ENCODE data around the gene FADS6. TPM values are rescaled to one million over a fixed set of nuclear protein-coding genes. Genes with fewer than 3 reads are reported as not detected.

FADS6 gene
- total and polyA plus RNA-seq, 4 experiments from 2014 or later: not detected

- peaks cover 25 to 51% of the 10 kb centered on the region in 2 donors for H3K27me3 Mint-ChIP-seq
- peak overlapping the region in 3 of 7 donors; percentile 13 to 45 (median 43) for H3K27ac Mint-ChIP-seq
- Histone ChIP-seq H3K9me3 (ENCODE audit: control insufficient read depth in 1 of 2, low read length in 2 of 2) (no peaks in the 10 kb centered on the region), H3K36me3 (ENCODE audit: insufficient read depth, low read length) (no peaks in the 10 kb centered on the region), H3K4me1 (ENCODE audit: insufficient read depth, low read length) (peaks cover 25% of the 10 kb centered on the region), H3K27me3 (ENCODE audit: insufficient read depth, low read length) (peaks cover 44% of the 10 kb centered on the region), H3K4me3 (ENCODE audit: low read length in 2 of 2) (no peak overlapping the region), H3K27ac (ENCODE audit: low read depth, low read length) (no peak overlapping the region)
- H3K4me3 Mint-ChIP-seq: peak overlapping the region; percentile 49 to 69 (median 59)
- DNase-seq: no peak
- H3K9me3 Mint-ChIP-seq: peaks cover 0 to 4% (median 0%) of the 10 kb centered on the region in 8 donors
- intact Hi-C loops (cut with micrococcal nuclease): no loop called here
- peaks cover 6 to 21% (median 10%) of the 10 kb centered on the region in 4 donors for H3K4me1 Mint-ChIP-seq
- ChIA-PET POLR2A (ENCODE audit: partially characterized antibody) (interaction anchor here (0.6 to 1.0 kb wide), 2 partner anchors 14 to 82 kb away, joined by 3 read pairs; a partner anchor contains a TSS), CTCF (ENCODE audit: partially characterized antibody) (interaction anchor here (1.0 to 2.8 kb wide), 8 partner anchors 7 to 201 kb away, joined by 3 to 16 read pairs (median 4); no protein-coding TSS in a partner anchor)
- H3K36me3 Mint-ChIP-seq: no peaks in the 10 kb centered on the region
Measured at GRCh38 chr17:74858672-74859458, 34.6 kb downstream of the FADS6 start.

GRCh38 chr17:74857191-74857590, 36.2 kb downstream of the FADS6 start:
- H3K4me1 Mint-ChIP-seq: peaks cover 9 to 30% (median 14%) of the 10 kb centered on the region in 4 donors
- peak overlapping the region in 1 of 8 donors; percentile 0 for H3K4me3 Mint-ChIP-seq

GRCh38 chr17:74856112-74856511, 37.3 kb downstream of the FADS6 start:
- CTCF ChIA-PET (ENCODE audit: partially characterized antibody): interaction anchor here (0.9 to 2.5 kb wide), 4 partner anchors 10 to 65 kb away, joined by 3 to 10 read pairs (median 5); no protein-coding TSS in a partner anchor
- H3K27me3 ChIP-seq (ENCODE audit: insufficient read depth, low read length): peaks cover 46% of the 10 kb centered on the region
- intact Hi-C loops (cut with micrococcal nuclease): no loop called here

More at GRCh38 chr17:74857191-74857590, 36.2 kb downstream of the FADS6 start:
- no peaks in the 10 kb centered on the region for H3K9me3 ChIP-seq (ENCODE audit: control insufficient read depth in 1 of 2, low read length in 2 of 2)
- H3K4me3 ChIP-seq (ENCODE audit: low read length in 2 of 2): no peak overlapping the region
- H3K4me1 ChIP-seq (ENCODE audit: insufficient read depth, low read length): peaks cover 32% of the 10 kb centered on the region
- ChIA-PET CTCF (ENCODE audit: partially characterized antibody) (interaction anchor here (1.2 to 2.5 kb wide), 5 partner anchors 9 to 200 kb away, joined by 3 to 10 read pairs (median 3); no protein-coding TSS in a partner anchor), POLR2A (ENCODE audit: partially characterized antibody) (no interaction called here)
- no peaks in the 10 kb centered on the region for H3K36me3 ChIP-seq (ENCODE audit: insufficient read depth, low read length)
- Mint-ChIP-seq H3K9me3 (peaks cover 0 to 4% (median 0%) of the 10 kb centered on the region in 8 donors), H3K27ac (no peak overlapping the region), H3K36me3 (no peaks in the 10 kb centered on the region), H3K27me3 (peaks cover 27 to 58% of the 10 kb centered on the region in 2 donors)
- no peak overlapping the region for H3K27ac ChIP-seq (ENCODE audit: low read depth, low read length)
- peaks cover 46% of the 10 kb centered on the region for H3K27me3 ChIP-seq (ENCODE audit: insufficient read depth, low read length)
- intact Hi-C loops (cut with micrococcal nuclease): no loop called here
- no peak for DNase-seq

GRCh38 chr17:74855323-74855722, 38.1 kb downstream of the FADS6 start:
- H3K27me3 Mint-ChIP-seq: peaks cover 29 to 67% of the 10 kb centered on the region in 2 donors
- no peak for DNase-seq
- intact Hi-C loops (cut with micrococcal nuclease): no loop called here
- H3K27me3 ChIP-seq (ENCODE audit: insufficient read depth, low read length): peaks cover 39% of the 10 kb centered on the region
- H3K9me3 ChIP-seq (ENCODE audit: control insufficient read depth in 1 of 2, low read length in 2 of 2): no peaks in the 10 kb centered on the region
- peaks cover 21% of the 10 kb centered on the region for H3K4me1 ChIP-seq (ENCODE audit: insufficient read depth, low read length)
- H3K4me3 ChIP-seq (ENCODE audit: low read length in 2 of 2): no peak overlapping the region
- POLR2A ChIA-PET (ENCODE audit: partially characterized antibody): no interaction called here
- H3K4me1 Mint-ChIP-seq: peaks cover 6 to 32% (median 9%) of the 10 kb centered on the region in 4 donors
- H3K4me3 Mint-ChIP-seq: no peak overlapping the region
- H3K27ac ChIP-seq (ENCODE audit: low read depth, low read length): no peak overlapping the region
- H3K36me3 Mint-ChIP-seq: no peaks in the 10 kb centered on the region
- no peak overlapping the region for H3K27ac Mint-ChIP-seq
- H3K9me3 Mint-ChIP-seq: peaks cover 0 to 4% (median 0%) of the 10 kb centered on the region in 8 donors
- no peaks in the 10 kb centered on the region for H3K36me3 ChIP-seq (ENCODE audit: insufficient read depth, low read length)
- CTCF ChIA-PET (ENCODE audit: partially characterized antibody): interaction anchor here (0.6 to 1.0 kb wide), 3 partner anchors 64 to 198 kb away, joined by 3 to 5 read pairs (median 4); no protein-coding TSS in a partner anchor

More at GRCh38 chr17:74856112-74856511, 37.3 kb downstream of the FADS6 start:
- Mint-ChIP-seq H3K27ac (peak overlapping the region in 1 of 7 donors; percentile 19), H3K9me3 (peaks cover 0 to 4% (median 0%) of the 10 kb centered on the region in 8 donors), H3K4me3 (no peak overlapping the region), H3K27me3 (peaks cover 27 to 60% of the 10 kb centered on the region in 2 donors), H3K4me1 (peaks cover 6 to 31% (median 9%) of the 10 kb centered on the region in 4 donors), H3K36me3 (no peaks in the 10 kb centered on the region)
- Histone ChIP-seq H3K4me1 (ENCODE audit: insufficient read depth, low read length) (peaks cover 29% of the 10 kb centered on the region), H3K27ac (ENCODE audit: low read depth, low read length) (no peak overlapping the region), H3K36me3 (ENCODE audit: insufficient read depth, low read length) (no peaks in the 10 kb centered on the region), H3K4me3 (ENCODE audit: low read length in 2 of 2) (no peak overlapping the region), H3K9me3 (ENCODE audit: control insufficient read depth in 1 of 2, low read length in 2 of 2) (no peaks in the 10 kb centered on the region)
- DNase-seq: no peak
- POLR2A ChIA-PET (ENCODE audit: partially characterized antibody): no interaction called here

- CTCF ChIA-PET (ENCODE audit: partially characterized antibody): interaction anchor here (0.6 to 1.0 kb wide), 2 partner anchors 76 to 197 kb away, joined by 3 to 4 read pairs; no protein-coding TSS in a partner anchor
- Mint-ChIP-seq H3K27me3 (peaks cover 29 to 64% of the 10 kb centered on the region in 2 donors), H3K9me3 (peaks cover 0 to 4% (median 0%) of the 10 kb centered on the region in 8 donors), H3K4me1 (peaks cover 3 to 28% (median 6%) of the 10 kb centered on the region in 4 donors), H3K4me3 (no peak overlapping the region), H3K27ac (no peak overlapping the region), H3K36me3 (no peaks in the 10 kb centered on the region)
- POLR2A ChIA-PET (ENCODE audit: partially characterized antibody): no interaction called here
- intact Hi-C loops (cut with micrococcal nuclease): no loop called here
- Histone ChIP-seq H3K36me3 (ENCODE audit: insufficient read depth, low read length) (no peaks in the 10 kb centered on the region), H3K4me3 (ENCODE audit: low read length in 2 of 2) (no peak overlapping the region), H3K27ac (ENCODE audit: low read depth, low read length) (no peak overlapping the region), H3K9me3 (ENCODE audit: control insufficient read depth in 1 of 2, low read length in 2 of 2) (no peaks in the 10 kb centered on the region), H3K4me1 (ENCODE audit: insufficient read depth, low read length) (peaks cover 16% of the 10 kb centered on the region), H3K27me3 (ENCODE audit: insufficient read depth, low read length) (peaks cover 34% of the 10 kb centered on the region)
- DNase-seq: no peak
Measured at GRCh38 chr17:74854792-74855191, 38.6 kb downstream of the FADS6 start.

- H3K36me3 Mint-ChIP-seq: no peaks in the 10 kb centered on the region
- H3K4me1 Mint-ChIP-seq: peaks cover 3 to 20% (median 6%) of the 10 kb centered on the region in 4 donors
- H3K27ac Mint-ChIP-seq: peak overlapping the region in 1 of 7 donors; percentile 35
- H3K9me3 ChIP-seq (ENCODE audit: control insufficient read depth in 1 of 2, low read length in 2 of 2): no peaks in the 10 kb centered on the region
- H3K4me3 ChIP-seq (ENCODE audit: low read length in 2 of 2): no peak overlapping the region
- peaks cover 11% of the 10 kb centered on the region for H3K4me1 ChIP-seq (ENCODE audit: insufficient read depth, low read length)
- peak overlapping the region in 4 of 8 donors; percentile 0 to 81 (median 12) for H3K4me3 Mint-ChIP-seq
- no peak overlapping the region for H3K27ac ChIP-seq (ENCODE audit: low read depth, low read length)
- peaks cover 29% of the 10 kb centered on the region for H3K27me3 ChIP-seq (ENCODE audit: insufficient read depth, low read length)
- no peak for DNase-seq
- H3K27me3 Mint-ChIP-seq: peaks cover 24 to 58% of the 10 kb centered on the region in 2 donors
- peaks cover 0 to 2% (median 0%) of the 10 kb centered on the region in 8 donors for H3K9me3 Mint-ChIP-seq
- CTCF ChIA-PET (ENCODE audit: partially characterized antibody): interaction anchor here (0.7 to 1.1 kb wide), 3 partner anchors 9 to 196 kb away, joined by 3 read pairs; no protein-coding TSS in a partner anchor
- intact Hi-C loops (cut with micrococcal nuclease): no loop called here
- POLR2A ChIA-PET (ENCODE audit: partially characterized antibody): no interaction called here
- no peaks in the 10 kb centered on the region for H3K36me3 ChIP-seq (ENCODE audit: insufficient read depth, low read length)
Measured at GRCh38 chr17:74853669-74854068, 39.8 kb downstream of the FADS6 start.

- Histone ChIP-seq H3K9me3 (ENCODE audit: control insufficient read depth in 1 of 2, low read length in 2 of 2) (no peaks in the 10 kb centered on the region), H3K4me3 (ENCODE audit: low read length in 2 of 2) (peak overlapping the region in 1 of 2 donors; percentile 41), H3K27ac (ENCODE audit: low read depth, low read length) (no peak overlapping the region), H3K4me1 (ENCODE audit: insufficient read depth, low read length) (peaks cover 11% of the 10 kb centered on the region), H3K36me3 (ENCODE audit: insufficient read depth, low read length) (no peaks in the 10 kb centered on the region), H3K27me3 (ENCODE audit: insufficient read depth, low read length) (peaks cover 27% of the 10 kb centered on the region)
- no peak for DNase-seq
- Mint-ChIP-seq H3K27me3 (peaks cover 22 to 55% of the 10 kb centered on the region in 2 donors), H3K36me3 (no peaks in the 10 kb centered on the region), H3K4me3 (peak overlapping the region; percentile 75 to 84 (median 78)), H3K9me3 (peaks cover 0 to 2% (median 0%) of the 10 kb centered on the region in 8 donors), H3K27ac (peak overlapping the region in 4 of 7 donors; percentile 24 to 72 (median 46)), H3K4me1 (peaks cover 3 to 19% (median 6%) of the 10 kb centered on the region in 4 donors)
- ChIA-PET POLR2A (ENCODE audit: partially characterized antibody) (interaction anchor here (2.8 kb wide), 1 partner anchor 9 kb away, joined by 6 read pairs; no protein-coding TSS in a partner anchor), CTCF (ENCODE audit: partially characterized antibody) (interaction anchor here (0.7 to 1.1 kb wide), 3 partner anchors 9 to 196 kb away, joined by 3 read pairs; no protein-coding TSS in a partner anchor)
- intact Hi-C loops (cut with micrococcal nuclease): no loop called here
Measured at GRCh38 chr17:74853048-74853397, 40.4 kb downstream of the FADS6 start.

Measured in CD4-positive, alpha-beta memory T cell (primary cell).